ENCODE data around the gene SCLT1. TPM values are rescaled to one million over a fixed set of nuclear protein-coding genes. Genes with fewer than 3 reads are reported as not detected.
A peak's percentile ranks its signal among the peaks of the same experiment; 100 is the strongest.

The SCLT1 gene
- total and polyA plus RNA-seq, 12 donors, result 0.97 to 16.6 (median 7.9) TPM

GRCh38 chr4:128973384-128973783, 120.0 kb downstream of the SCLT1 start:
- no peaks in the 10 kb centered on the region for H3K27me3 ChIP-seq
- H3K4me1 ChIP-seq (replicated peaks in 1 of 2), result peaks cover 0 to 7% of the 10 kb centered on the region in 2 donors
- H3K9me3 ChIP-seq (replicated peaks in 1 of 3), result no peaks in the 10 kb centered on the region
- H3K4me3 ChIP-seq, result no peak overlapping the region
- TF ChIP-seq CTCF (IDR thresholded peaks at IDR 0.05) (no peak), POLR2A (IDR thresholded peaks at IDR 0.05) (no peak)
- no peaks in the 10 kb centered on the region for H3K36me3 ChIP-seq (replicated peaks in 1 of 2)
- intact Hi-C loops (cut with DNase I), result no loop called here
- no peak overlapping the region for H3K27ac ChIP-seq
- DNase-seq, result no peak

- no peak overlapping the region for H3K4me3 ChIP-seq
- H3K27ac ChIP-seq, result no peak overlapping the region
- H3K27me3 ChIP-seq, result no peaks in the 10 kb centered on the region
- TF ChIP-seq POLR2A (IDR thresholded peaks at IDR 0.05) (no peak), CTCF (IDR thresholded peaks at IDR 0.05) (no peak)
- no peaks in the 10 kb centered on the region for H3K4me1 ChIP-seq (replicated peaks in 1 of 2)
- no peaks in the 10 kb centered on the region for H3K36me3 ChIP-seq (replicated peaks in 1 of 2)
- no peak for DNase-seq
- intact Hi-C loops (cut with DNase I), result no loop called here
- H3K9me3 ChIP-seq (replicated peaks in 1 of 3), result no peaks in the 10 kb centered on the region
These were observed 131.9 kb downstream of the SCLT1 start for GRCh38 chr4:128961405-128961804.

GRCh38 chr4:128958194-128958593, 135.1 kb downstream of the SCLT1 start:
- Histone ChIP-seq H3K4me1 (replicated peaks in 1 of 2) (no peaks in the 10 kb centered on the region), H3K27ac (no peak overlapping the region), H3K4me3 (no peak overlapping the region), H3K27me3 (no peaks in the 10 kb centered on the region), H3K9me3 (replicated peaks in 1 of 3) (no peaks in the 10 kb centered on the region), H3K36me3 (replicated peaks in 1 of 2) (no peaks in the 10 kb centered on the region)
- intact Hi-C loops (cut with DNase I), result no loop called here
- peak in 1 of 7 donors; percentile 3 for DNase-seq
- 63 to 85% (median 72%) methylated on average over 2 of the region's 2 CpGs for WGBS, 4 donors
- no peak for TF ChIP-seq CTCF (IDR thresholded peaks at IDR 0.05)
- no peak for TF ChIP-seq POLR2A (IDR thresholded peaks at IDR 0.05)

- Histone ChIP-seq H3K27me3 (no peaks in the 10 kb centered on the region), H3K9me3 (replicated peaks in 1 of 3) (no peaks in the 10 kb centered on the region), H3K4me3 (no peak overlapping the region), H3K4me1 (replicated peaks in 1 of 2) (no peaks in the 10 kb centered on the region), H3K27ac (no peak overlapping the region), H3K36me3 (replicated peaks in 1 of 2) (no peaks in the 10 kb centered on the region)
- intact Hi-C loops (cut with DNase I), result no loop called here
- no peak for TF ChIP-seq CTCF (IDR thresholded peaks at IDR 0.05)
- no peak for TF ChIP-seq POLR2A (IDR thresholded peaks at IDR 0.05)
- no peak for DNase-seq
These were observed 135.9 kb downstream of the SCLT1 start for GRCh38 chr4:128957459-128957858.
